Right cardiac atrium (tissue), 5 donors: ENCODE data around the gene ERICH3. TPM values are rescaled to one million over a fixed set of nuclear protein-coding genes. Genes with fewer than 3 reads are reported as not detected.

Experiments
- ATAC-seq, 2 donors: fragments of 200-7000 bp; cut with Tn5 transposase; one replicate each; pipeline versions ENCODE4 v1.8.0 to v1.9.1; 2020; ENCODE audit warnings: moderate library complexity in 2 of 2, mild to moderate bottlenecking in 1 of 2
- DNase-seq, 3 donors: peaks; one replicate each; pipeline ENCODE4 v3.0.0-alpha.2; 2020
- H3K27ac ChIP-seq: one replicate; pipeline ENCODE4 v1.5.1; 2013; ENCODE audit warnings: mild to moderate bottlenecking, low read length, control low read depth, moderate library complexity
- H3K27me3 ChIP-seq: one replicate; pipeline ENCODE4 v1.6.1; 2013; ENCODE audit not compliant: control insufficient read depth, insufficient read depth
- H3K4me1 ChIP-seq: one replicate; pipeline ENCODE4 v1.6.1; 2013; ENCODE audit warnings: low read length; ENCODE audit not compliant: control insufficient read depth, insufficient read depth
- H3K4me3 ChIP-seq: one replicate; pipeline ENCODE4 v1.5.1; 2013; ENCODE audit warnings: low read length, control low read depth
- H3K9me3 ChIP-seq: one replicate; pipeline ENCODE4 v1.6.1; 2013; ENCODE audit warnings: low read length; ENCODE audit not compliant: control insufficient read depth
- WGBS: extraction: QIAGEN DNeasy Blood & Tissue Kit; methylation state at CpG from one replicate; pipeline ENCODE4 v1.1.7; 2013; 5-methylcytosine and 5-hydroxymethylcytosine counted together
- intact Hi-C, 4 donors: fragments of 100-400 bp; cut with DNase I; formaldehyde crosslinking; loops; one replicate each; pipeline versions ENCODE4 v1.11.0 to v1.14.0; 2022 to 2023
- polyA plus RNA-seq: library from polyadenylated mRNA; stranded (reverse); fragments of 200-250 nt; gene quantifications from one replicate; pipeline ENCODE4 v1.2.3, GENCODE V29; 2013
- total RNA-seq, 4 donors: library from RNA; stranded (reverse); fragmentation: NEBNext Ultra II Directional; extraction: Animal tissue kit (Norgen Biotek cat#: 25700); gene quantifications; one replicate each; pipeline ENCODE4 v1.2.1, GENCODE V29; 2021
- donor health status: healthy with polysubstance abuse.
- donor health status: DM: no; HTN: yes; CAD: no.
- donor health status: DM: no; HTN: no; CAD: no.
- donor health status: DM: no; HTN: yes; CAD: no; lungs with severe emphysema.
- donor health status: DM: yes; HTN: yes; CAD: no.

The ERICH3 gene
- total and polyA plus RNA-seq, 5 donors: 0.07 TPM; not detected in 4

DNA sequence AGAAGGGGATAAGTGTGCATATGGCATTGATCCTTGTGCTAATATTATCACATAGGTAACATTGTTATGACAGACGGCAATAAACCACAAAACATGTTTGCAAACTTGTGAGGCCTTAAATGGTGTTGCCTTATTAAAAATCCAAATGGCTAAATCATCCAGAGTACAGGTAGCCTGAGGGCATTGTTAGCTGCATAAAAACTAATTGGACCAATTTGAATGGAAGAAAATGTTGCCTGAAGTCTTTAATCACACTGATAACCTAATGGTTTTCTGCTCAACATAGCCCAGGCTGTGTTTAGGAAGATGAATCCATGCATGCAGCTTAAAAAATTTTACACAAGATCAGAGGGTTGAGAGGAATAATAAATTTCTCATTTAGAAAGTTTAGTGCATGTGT is 141.8 kb downstream of the ERICH3 start:
- H3K27ac ChIP-seq: no peak overlapping the region
- no peaks in the 10 kb centered on the region for H3K27me3 ChIP-seq
- H3K9me3 ChIP-seq: no peaks in the 10 kb centered on the region
- no peak overlapping the region for H3K4me3 ChIP-seq
- intact Hi-C loops: no loop called here
- no peaks in the 10 kb centered on the region for H3K4me1 ChIP-seq
- DNase-seq (no peak), ATAC-seq (no peak)
- WGBS: 85% methylated on average over 1 of the region's 1 CpG

- H3K4me3 ChIP-seq: no peak overlapping the region
- DNase-seq: no peak
- no peak for ATAC-seq
- intact Hi-C loops: no loop called here
- H3K9me3 ChIP-seq: no peaks in the 10 kb centered on the region
- no peaks in the 10 kb centered on the region for H3K4me1 ChIP-seq
- H3K27me3 ChIP-seq: no peaks in the 10 kb centered on the region
- H3K27ac ChIP-seq: no peak overlapping the region
These were observed 142.7 kb downstream of the ERICH3 start for GRCh38 chr1:74530892-74531291.

- H3K4me1 ChIP-seq: peaks cover 4% of the 10 kb centered on the region
- WGBS: 92% methylated on average over 4 of the region's 4 CpGs
- no peak overlapping the region for H3K27ac ChIP-seq
- DNase-seq (no peak), ATAC-seq (peak in 1 of 2 donors; percentile 24)
- no peak overlapping the region for H3K4me3 ChIP-seq
- intact Hi-C loops: no loop called here
- H3K27me3 ChIP-seq: no peaks in the 10 kb centered on the region
- no peaks in the 10 kb centered on the region for H3K9me3 ChIP-seq
These were observed 145.5 kb downstream of the ERICH3 start for GRCh38 chr1:74528123-74528522.

GRCh38 chr1:74526708-74527107 is 146.9 kb downstream of the ERICH3 start:
- Histone ChIP-seq H3K9me3 (no peaks in the 10 kb centered on the region), H3K4me3 (no peak overlapping the region), H3K4me1 (peaks cover 4% of the 10 kb centered on the region), H3K27ac (no peak overlapping the region), H3K27me3 (no peaks in the 10 kb centered on the region)
- DNase-seq: no peak
- intact Hi-C loops: no loop called here
- no peak for ATAC-seq
- WGBS: 45% methylated on average over 2 of the region's 2 CpGs

- H3K27ac ChIP-seq: no peak overlapping the region
- H3K27me3 ChIP-seq: no peaks in the 10 kb centered on the region
- ATAC-seq: no peak
- WGBS: 68% methylated on average over 2 of the region's 2 CpGs
- intact Hi-C loops: no loop called here
- DNase-seq: no peak
- H3K4me3 ChIP-seq: no peak overlapping the region
- peaks cover 4% of the 10 kb centered on the region for H3K4me1 ChIP-seq
- no peaks in the 10 kb centered on the region for H3K9me3 ChIP-seq
These were observed 149.6 kb downstream of the ERICH3 start for GRCh38 chr1:74523873-74524480.

GRCh38 chr1:74522148-74522547 is 151.4 kb downstream of the ERICH3 start:
- Histone ChIP-seq H3K4me3 (no peak overlapping the region), H3K4me1 (peaks cover 4% of the 10 kb centered on the region), H3K27me3 (no peaks in the 10 kb centered on the region), H3K27ac (no peak overlapping the region), H3K9me3 (no peaks in the 10 kb centered on the region)
- WGBS: 33% methylated on average over 4 of the region's 4 CpGs
- intact Hi-C loops: no loop called here
- ATAC-seq (no peak), DNase-seq (no peak)

Other genes starting within 250 kb of the ERICH3 start
- not detected for gene LRRC53, start 161.2 kb downstream of the ERICH3 start, total RNA-seq
- not detected for gene LRRC53, start 161.2 kb downstream of the ERICH3 start, polyA plus RNA-seq
- 10 to 100 TPM; 26.6 to 51.1 (median 40.0) TPM for gene CRYZ, start 59.3 kb upstream of the ERICH3 start, total RNA-seq
- gene CRYZ, start 59.3 kb upstream of the ERICH3 start, polyA plus RNA-seq: 22.2 TPM
- gene TYW3, start 59.4 kb upstream of the ERICH3 start, total RNA-seq: 10 to 100 TPM; 22.3 to 25.1 (median 24.0) TPM
- 18.7 TPM for gene TYW3, start 59.4 kb upstream of the ERICH3 start, polyA plus RNA-seq